ENCODE results near the gene CDCA5. TPM values are rescaled to one million over a fixed set of nuclear protein-coding genes. Genes with fewer than 3 reads are reported as not detected.

Gene CDCA5
- total RNA-seq, 2 donors from 2014 or later = 2.3 to 17.8 TPM

DNA sequence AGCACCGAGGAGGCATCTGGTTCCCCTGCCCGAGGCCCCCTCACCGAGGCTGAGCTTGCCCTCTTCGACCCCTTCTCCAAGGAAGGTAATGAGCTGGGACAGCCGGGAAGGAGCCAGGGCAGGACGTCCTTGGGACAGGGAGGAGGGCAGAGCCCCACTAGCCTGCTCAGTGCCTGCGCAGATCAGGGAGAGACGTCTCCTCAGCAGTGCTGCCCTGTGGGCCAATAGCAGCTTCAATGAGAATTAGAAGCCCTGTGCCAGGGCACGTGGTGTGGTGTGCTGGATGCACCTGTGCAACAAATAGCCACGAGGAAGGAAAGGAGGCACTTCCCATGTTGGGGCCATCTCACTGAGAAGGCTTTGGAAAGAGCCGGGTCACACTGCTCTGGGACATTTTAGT lies 48.3 kb downstream of the CDCA5 start:
- Histone ChIP-seq H3K27me3 (replicated peaks; ENCODE audit: insufficient read depth) (no peaks in the 10 kb centered on the region), H3K4me1 (replicated peaks) (peaks cover 5% of the 10 kb centered on the region), H3K9me3 (no peaks in the 10 kb centered on the region), H3K36me3 (peaks cover 13 to 14% of the 10 kb centered on the region in 2 donors), H3K4me3 (no peak overlapping the region), H3K27ac (no peak overlapping the region)
- intact Hi-C loops (cut with DNase I) = no loop called here
- DNase-seq (ENCODE audit: low spot score) = no peak
- no peak for TF ChIP-seq POLR2A (IDR thresholded peaks at IDR 0.05)
- WGBS = 78% methylated on average over 11 of the region's 11 CpGs

DNA sequence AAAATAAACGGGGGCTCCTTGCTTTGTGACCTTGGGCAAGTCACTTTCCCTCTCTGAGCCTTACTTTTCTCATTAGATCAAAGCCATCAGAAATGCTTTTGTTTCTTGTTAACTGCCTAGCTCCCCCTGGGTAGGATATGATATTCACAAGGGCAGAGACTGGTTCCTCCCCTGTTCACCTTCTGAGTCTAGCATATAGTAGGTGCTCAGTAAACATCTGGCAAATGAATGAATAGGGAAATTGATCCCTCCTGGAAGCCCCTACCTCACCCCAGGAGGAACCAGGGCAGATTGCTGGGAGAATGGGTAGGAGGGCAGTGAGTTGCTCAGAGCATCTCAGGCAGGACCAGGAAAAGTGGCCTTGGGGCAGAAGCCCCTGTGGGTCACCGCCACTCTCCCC lies 49.4 kb downstream of the CDCA5 start:
- intact Hi-C loops (cut with DNase I) = no loop called here
- Histone ChIP-seq H3K4me1 (replicated peaks) (no peaks in the 10 kb centered on the region), H3K27ac (no peak overlapping the region), H3K4me3 (no peak overlapping the region), H3K27me3 (replicated peaks; ENCODE audit: insufficient read depth) (no peaks in the 10 kb centered on the region), H3K9me3 (no peaks in the 10 kb centered on the region), H3K36me3 (peaks cover 13 to 14% of the 10 kb centered on the region in 2 donors)
- DNase-seq (ENCODE audit: low spot score) = no peak
- TF ChIP-seq POLR2A (IDR thresholded peaks at IDR 0.05) (no peak), POLR2AphosphoS5 (IDR thresholded peaks at IDR 0.05) (no peak)
- TF ChIP-seq, protein P1, sequence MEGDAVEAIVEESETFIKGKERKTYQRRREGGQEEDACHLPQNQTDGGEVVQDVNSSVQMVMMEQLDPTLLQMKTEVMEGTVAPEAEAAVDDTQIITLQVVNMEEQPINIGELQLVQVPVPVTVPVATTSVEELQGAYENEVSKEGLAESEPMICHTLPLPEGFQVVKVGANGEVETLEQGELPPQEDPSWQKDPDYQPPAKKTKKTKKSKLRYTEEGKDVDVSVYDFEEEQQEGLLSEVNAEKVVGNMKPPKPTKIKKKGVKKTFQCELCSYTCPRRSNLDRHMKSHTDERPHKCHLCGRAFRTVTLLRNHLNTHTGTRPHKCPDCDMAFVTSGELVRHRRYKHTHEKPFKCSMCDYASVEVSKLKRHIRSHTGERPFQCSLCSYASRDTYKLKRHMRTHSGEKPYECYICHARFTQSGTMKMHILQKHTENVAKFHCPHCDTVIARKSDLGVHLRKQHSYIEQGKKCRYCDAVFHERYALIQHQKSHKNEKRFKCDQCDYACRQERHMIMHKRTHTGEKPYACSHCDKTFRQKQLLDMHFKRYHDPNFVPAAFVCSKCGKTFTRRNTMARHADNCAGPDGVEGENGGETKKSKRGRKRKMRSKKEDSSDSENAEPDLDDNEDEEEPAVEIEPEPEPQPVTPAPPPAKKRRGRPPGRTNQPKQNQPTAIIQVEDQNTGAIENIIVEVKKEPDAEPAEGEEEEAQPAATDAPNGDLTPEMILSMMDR (IDR thresholded peaks at IDR 0.05) = no peak
- 88% methylated on average over 2 of the region's 2 CpGs for WGBS

DNA sequence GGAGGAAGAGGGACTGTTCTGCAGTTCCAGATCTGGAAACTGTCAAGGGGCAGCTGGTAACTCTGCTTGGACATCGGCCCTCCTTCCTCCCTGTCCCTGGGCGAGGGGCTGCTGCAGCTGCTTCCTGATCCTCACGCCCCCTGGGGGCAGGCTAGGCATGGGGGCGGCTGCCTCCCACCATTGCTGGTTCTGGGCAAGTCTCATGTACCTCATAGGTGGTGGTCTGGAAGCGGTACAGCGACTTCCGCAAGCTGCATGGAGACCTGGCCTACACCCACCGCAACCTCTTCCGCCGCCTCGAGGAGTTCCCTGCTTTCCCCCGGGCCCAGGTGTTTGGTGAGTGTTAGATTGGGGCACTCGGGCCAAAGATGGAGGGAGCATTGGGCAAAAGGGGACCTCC lies 51.6 kb downstream of the CDCA5 start:
- peaks cover 8 to 13% of the 10 kb centered on the region in 2 donors for H3K36me3 ChIP-seq

More for the DNA sequence above, 51.6 kb downstream of the CDCA5 start:
- Histone ChIP-seq H3K27me3 (replicated peaks; ENCODE audit: insufficient read depth) (no peaks in the 10 kb centered on the region), H3K27ac (no peak overlapping the region), H3K4me3 (no peak overlapping the region), H3K4me1 (replicated peaks) (peaks cover 5% of the 10 kb centered on the region), H3K9me3 (no peaks in the 10 kb centered on the region)
- DNase-seq (ENCODE audit: low spot score) = no peak
- intact Hi-C loops (cut with DNase I) = no loop called here
- 85% methylated on average over 13 of the region's 13 CpGs for WGBS
- TF ChIP-seq, protein P1 (IDR thresholded peaks at IDR 0.05) = no peak
- no peak for TF ChIP-seq POLR2A (IDR thresholded peaks at IDR 0.05)
- TF ChIP-seq POLR2AphosphoS5 (IDR thresholded peaks at IDR 0.05) = no peak

Small RNA genes within 50 kb of the gene (microRNA-seq; reads per million reads assigned to microRNA genes)
- gene MIR6751 = 0.67 reads per million

Small RNA genes within 50 kb of the gene (small RNA-seq; reads per million reads assigned to genes)
- 0 reads per million in 2 donors for gene SNX15

Other genes with a start within 250 kb of the CDCA5 start
- 10 to 100 TPM; 17.2 to 24.0 TPM for gene CDC42BPG, start 239.4 kb downstream of the CDCA5 start, total RNA-seq
- gene EHD1, start 205.4 kb downstream of the CDCA5 start, total RNA-seq = 100 to 1,000 TPM in 1 of 2 donors, 10 to 100 TPM in 1; 38.8 to 104 TPM
- gene ATG2A, start 166.8 kb downstream of the CDCA5 start, total RNA-seq = 10 to 100 TPM; 38.4 to 66.1 TPM
- gene PPP2R5B, start 159.4 kb downstream of the CDCA5 start, total RNA-seq = 10 to 100 TPM; 14.1 to 32.6 TPM
- not detected for gene GPHA2, start 148.1 kb downstream of the CDCA5 start, total RNA-seq
- 1 to 10 TPM in 1 of 2 donors, not detected in 1; 7.4 TPM for gene MAJIN, start 111.9 kb downstream of the CDCA5 start, total RNA-seq
- gene BATF2, start 87.1 kb downstream of the CDCA5 start, total RNA-seq = 1 to 10 TPM; 1.5 TPM
- gene ARL2, start 69.9 kb downstream of the CDCA5 start, total RNA-seq = 100 to 1,000 TPM in 1 of 2 donors, 10 to 100 TPM in 1; 86.5 to 135 TPM
- 10 to 100 TPM; 23.4 to 25.2 TPM for gene SNX15, start 56.6 kb downstream of the CDCA5 start, total RNA-seq
- 10 to 100 TPM; 25.0 to 29.4 TPM for gene SAC3D1, start 42.8 kb downstream of the CDCA5 start, total RNA-seq
- 10 to 100 TPM in 1 of 2 donors, 1 to 10 TPM in 1; 8.5 to 15.6 TPM for gene NAALADL1, start 25.5 kb downstream of the CDCA5 start, total RNA-seq
- gene ZFPL1, start 182 bp upstream of the CDCA5 start, total RNA-seq = 10 to 100 TPM; 61.6 to 62.6 TPM
- 100 to 1,000 TPM; 323 to 542 TPM for gene VPS51, start 12.2 kb upstream of the CDCA5 start, total RNA-seq
- gene TM7SF2, start 27.8 kb upstream of the CDCA5 start, total RNA-seq = 100 to 1,000 TPM in 1 of 2 donors, 10 to 100 TPM in 1; 73.9 to 185 TPM
- gene ZNHIT2, start 33.7 kb upstream of the CDCA5 start, total RNA-seq = 10 to 100 TPM; 32.7 to 37.8 TPM
- 100 to 1,000 TPM; 654 to 691 TPM for gene FAU, start 38.1 kb upstream of the CDCA5 start, total RNA-seq
- gene MRPL49, start 38.3 kb upstream of the CDCA5 start, total RNA-seq = 100 to 1,000 TPM in 1 of 2 donors, 10 to 100 TPM in 1; 99.9 to 113 TPM
- 100 to 1,000 TPM in 1 of 2 donors, 10 to 100 TPM in 1; 89.7 to 108 TPM for gene SYVN1, start 50.5 kb upstream of the CDCA5 start, total RNA-seq
- gene SPDYC, start 86.2 kb upstream of the CDCA5 start, total RNA-seq = not detected
- 100 to 1,000 TPM; 215 to 374 TPM for gene CAPN1, start 97.9 kb upstream of the CDCA5 start, total RNA-seq
- 10 to 100 TPM; 21.6 to 25.9 TPM for gene POLA2, start 177.9 kb upstream of the CDCA5 start, total RNA-seq
- 1 to 10 TPM; 7.7 to 8.7 TPM for gene CDC42EP2, start 230.8 kb upstream of the CDCA5 start, total RNA-seq
- gene DPF2, start 249.8 kb upstream of the CDCA5 start, total RNA-seq = 10 to 100 TPM; 39.3 to 74.1 TPM